Keratinocyte (primary cell): Measurements from ENCODE around the gene STON2.

ENCODE experiments used
- EZH2 ChIP-seq: IDR thresholded peaks from one replicate; pipeline ENCODE4 v1.6.1; 2012; ENCODE audit warnings: inconsistent platforms, mild to moderate bottlenecking, low read length, moderate library complexity
- TF ChIP-seq, protein P1 (sequence below), 3 experiments: IDR thresholded peaks in 1 of 3; conservative IDR thresholded peaks in 1 of 3; optimal IDR thresholded peaks in 1 of 3; 2 replicates in 2 of 3; 3 replicates in 1 of 3; pipeline versions ENCODE3 to v1.5.1; 2011; ENCODE audit warnings: low read length in 3 of 3, mild to moderate bottlenecking in 3 of 3, moderate library complexity in 2 of 3, control low read depth in 1 of 3, inconsistent platforms in 1 of 3; ENCODE audit not compliant: insufficient read depth in 2 of 3; ENCODE audit errors: extremely low read depth in 1 of 3

DNA sequence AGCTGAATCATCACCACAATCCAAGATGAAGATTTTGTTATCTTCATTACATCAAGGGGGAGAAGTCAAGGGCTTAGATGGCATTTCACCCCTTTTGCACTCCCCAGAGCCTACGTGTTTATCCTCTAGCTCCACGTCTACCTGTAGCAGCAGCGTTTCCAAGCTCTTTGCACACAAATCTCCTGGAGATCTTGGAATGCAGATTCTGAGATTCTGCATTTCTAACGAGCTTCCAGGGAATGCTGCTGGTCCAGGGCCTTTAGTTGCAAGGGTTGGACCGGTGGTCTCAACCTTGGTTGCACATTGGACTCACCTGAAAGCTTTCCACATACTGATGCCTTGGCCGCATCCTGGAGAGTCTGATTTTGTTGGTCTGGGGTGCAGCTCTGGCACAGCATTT, 49.5 kb upstream of the STON2 start:
- TF ChIP-seq, protein P1, sequence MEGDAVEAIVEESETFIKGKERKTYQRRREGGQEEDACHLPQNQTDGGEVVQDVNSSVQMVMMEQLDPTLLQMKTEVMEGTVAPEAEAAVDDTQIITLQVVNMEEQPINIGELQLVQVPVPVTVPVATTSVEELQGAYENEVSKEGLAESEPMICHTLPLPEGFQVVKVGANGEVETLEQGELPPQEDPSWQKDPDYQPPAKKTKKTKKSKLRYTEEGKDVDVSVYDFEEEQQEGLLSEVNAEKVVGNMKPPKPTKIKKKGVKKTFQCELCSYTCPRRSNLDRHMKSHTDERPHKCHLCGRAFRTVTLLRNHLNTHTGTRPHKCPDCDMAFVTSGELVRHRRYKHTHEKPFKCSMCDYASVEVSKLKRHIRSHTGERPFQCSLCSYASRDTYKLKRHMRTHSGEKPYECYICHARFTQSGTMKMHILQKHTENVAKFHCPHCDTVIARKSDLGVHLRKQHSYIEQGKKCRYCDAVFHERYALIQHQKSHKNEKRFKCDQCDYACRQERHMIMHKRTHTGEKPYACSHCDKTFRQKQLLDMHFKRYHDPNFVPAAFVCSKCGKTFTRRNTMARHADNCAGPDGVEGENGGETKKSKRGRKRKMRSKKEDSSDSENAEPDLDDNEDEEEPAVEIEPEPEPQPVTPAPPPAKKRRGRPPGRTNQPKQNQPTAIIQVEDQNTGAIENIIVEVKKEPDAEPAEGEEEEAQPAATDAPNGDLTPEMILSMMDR (optimal IDR thresholded peaks at IDR 0.05 in 1 of 3, IDR thresholded peaks at IDR 0.05 in 1 of 3, conservative IDR thresholded peaks at IDR 0.05 in 1 of 3; ENCODE audit: extremely low read depth in 1 of 3, insufficient read depth in 2 of 3, low read length in 3 of 3): no peak
- TF ChIP-seq EZH2: no peak
